WI38 (cell line): ENCODE measurements around the gene PAQR8.
A peak's percentile ranks its signal among the peaks of the same experiment; 100 is the strongest.

ENCODE experiments used
- H3K4me3 ChIP-seq: 2 replicates; pipeline ENCODE4 v1.5.1; 2011; ENCODE audit warnings: low read depth, mild to moderate bottlenecking, control low read depth, low read length
- TF ChIP-seq, protein P1 (sequence below): IDR thresholded peaks from 2 replicates; pipeline ENCODE4 v1.5.1; 2012; ENCODE audit warnings: low read depth, mild to moderate bottlenecking, control low read depth, low read length

PAQR8 gene

DNA sequence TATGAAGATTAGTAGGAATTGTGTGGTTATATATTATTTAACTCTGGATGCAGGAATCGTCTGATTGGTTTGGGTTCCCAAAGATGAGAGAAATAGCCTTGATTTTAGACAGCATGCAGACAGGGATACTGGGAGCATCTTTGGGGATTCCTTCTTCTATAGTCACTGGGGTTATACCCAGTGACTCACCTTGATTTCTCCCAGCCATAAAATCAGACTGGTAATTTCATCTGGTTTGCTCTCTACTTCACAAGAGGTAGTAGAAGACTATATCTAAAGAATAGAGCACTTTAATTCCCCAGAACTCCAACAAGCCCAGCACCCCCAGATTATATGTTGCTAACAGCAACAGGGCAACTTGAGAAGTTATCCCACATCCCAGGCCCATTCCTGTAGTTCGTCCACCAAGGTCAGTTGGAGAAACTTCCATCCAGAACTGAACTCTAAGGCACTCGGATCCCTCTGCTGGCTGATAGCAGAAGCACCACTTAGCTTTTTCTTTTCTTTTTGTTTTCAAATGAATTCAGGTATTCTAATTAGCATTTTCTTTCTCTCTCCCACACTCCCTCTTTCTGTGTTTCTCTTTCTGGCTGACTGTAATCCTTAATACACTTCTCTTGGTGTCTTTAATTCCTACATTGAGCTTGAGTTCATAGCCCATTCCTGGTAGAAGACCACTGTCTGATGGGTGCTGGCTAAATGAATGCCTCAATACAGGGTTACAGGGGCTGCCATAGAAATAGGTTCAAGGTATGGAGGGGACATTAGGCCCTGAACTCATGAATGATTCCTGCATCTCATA, 37.8 kb downstream of the PAQR8 start:
- TF ChIP-seq, protein P1, sequence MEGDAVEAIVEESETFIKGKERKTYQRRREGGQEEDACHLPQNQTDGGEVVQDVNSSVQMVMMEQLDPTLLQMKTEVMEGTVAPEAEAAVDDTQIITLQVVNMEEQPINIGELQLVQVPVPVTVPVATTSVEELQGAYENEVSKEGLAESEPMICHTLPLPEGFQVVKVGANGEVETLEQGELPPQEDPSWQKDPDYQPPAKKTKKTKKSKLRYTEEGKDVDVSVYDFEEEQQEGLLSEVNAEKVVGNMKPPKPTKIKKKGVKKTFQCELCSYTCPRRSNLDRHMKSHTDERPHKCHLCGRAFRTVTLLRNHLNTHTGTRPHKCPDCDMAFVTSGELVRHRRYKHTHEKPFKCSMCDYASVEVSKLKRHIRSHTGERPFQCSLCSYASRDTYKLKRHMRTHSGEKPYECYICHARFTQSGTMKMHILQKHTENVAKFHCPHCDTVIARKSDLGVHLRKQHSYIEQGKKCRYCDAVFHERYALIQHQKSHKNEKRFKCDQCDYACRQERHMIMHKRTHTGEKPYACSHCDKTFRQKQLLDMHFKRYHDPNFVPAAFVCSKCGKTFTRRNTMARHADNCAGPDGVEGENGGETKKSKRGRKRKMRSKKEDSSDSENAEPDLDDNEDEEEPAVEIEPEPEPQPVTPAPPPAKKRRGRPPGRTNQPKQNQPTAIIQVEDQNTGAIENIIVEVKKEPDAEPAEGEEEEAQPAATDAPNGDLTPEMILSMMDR = peak; percentile 77
- H3K4me3 ChIP-seq = no peak overlapping the region

- no peak overlapping the region for H3K4me3 ChIP-seq
- TF ChIP-seq, protein P1 = no peak
Observed at GRCh38 chr6:52400313-52401041, 38.5 kb downstream of the PAQR8 start.

DNA sequence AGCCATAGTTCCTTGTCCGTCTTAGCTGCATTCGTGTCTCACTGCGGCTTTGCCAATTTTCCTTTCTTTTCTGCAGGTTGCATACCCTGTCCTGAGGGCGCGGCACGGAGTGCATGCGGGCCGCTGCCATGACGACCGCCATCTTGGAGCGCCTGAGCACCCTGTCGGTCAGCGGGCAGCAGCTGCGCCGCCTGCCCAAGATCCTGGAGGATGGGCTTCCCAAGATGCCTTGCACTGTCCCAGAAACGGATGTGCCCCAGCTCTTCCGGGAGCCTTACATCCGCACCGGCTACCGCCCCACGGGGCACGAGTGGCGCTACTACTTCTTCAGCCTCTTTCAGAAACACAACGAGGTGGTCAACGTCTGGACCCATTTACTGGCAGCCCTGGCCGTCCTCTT, 41.1 kb downstream of the PAQR8 start:
- H3K4me3 ChIP-seq = no peak overlapping the region
- TF ChIP-seq, protein P1 = no peak

- TF ChIP-seq, protein P1 = no peak
- no peak overlapping the region for H3K4me3 ChIP-seq
Observed at GRCh38 chr6:52403627-52404026, 41.7 kb downstream of the PAQR8 start.

DNA sequence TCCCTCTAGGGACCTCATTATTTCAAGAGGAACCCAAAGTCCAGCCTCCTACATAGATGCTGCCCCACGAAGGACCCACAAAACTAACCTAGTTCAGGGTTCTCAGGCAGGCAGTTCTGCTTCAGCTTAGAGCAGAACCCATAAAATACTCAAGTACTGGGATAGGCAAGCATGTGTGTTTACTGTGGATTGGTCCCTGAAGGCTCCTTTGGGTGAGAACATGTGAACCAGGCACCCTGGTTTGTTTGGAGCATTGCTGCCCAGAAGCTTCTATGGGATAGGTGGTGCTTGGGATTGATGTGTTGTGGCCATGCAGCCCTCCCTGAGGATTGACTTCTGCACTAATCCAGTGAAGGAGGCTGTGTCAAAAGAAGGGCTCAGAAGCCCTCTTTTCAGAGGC, 43.3 kb downstream of the PAQR8 start:
- TF ChIP-seq, protein P1 = no peak
- no peak overlapping the region for H3K4me3 ChIP-seq

- TF ChIP-seq, protein P1 = peak; percentile 42; the same call in 1 of the 2 replicates
- no peak overlapping the region for H3K4me3 ChIP-seq
Observed at GRCh38 chr6:52407467-52407866, 45.5 kb downstream of the PAQR8 start.

DNA sequence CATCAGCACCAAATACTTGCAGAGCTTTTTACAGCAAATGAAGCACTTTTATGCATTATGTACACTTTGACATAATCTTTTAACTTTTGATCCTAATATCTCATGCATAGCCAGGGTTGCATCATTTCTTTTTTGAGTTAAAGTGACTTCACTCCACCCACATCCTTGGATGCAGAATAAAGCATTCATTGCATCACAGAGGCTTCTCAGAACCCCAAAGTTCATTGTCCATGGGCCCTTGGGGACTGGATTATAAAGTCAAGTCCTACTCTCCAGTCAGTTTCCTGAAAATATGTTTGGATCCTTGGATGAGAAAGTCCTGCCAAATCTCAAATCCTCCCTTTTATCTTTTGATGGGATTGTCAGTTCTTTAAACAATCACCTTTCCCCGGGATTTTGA, 47.5 kb downstream of the PAQR8 start:
- TF ChIP-seq, protein P1 = no peak
- no peak overlapping the region for H3K4me3 ChIP-seq
